Lower leg skin (tissue), 4 donors: ENCODE data around the gene DHX32. TPM values are rescaled to one million over a fixed set of nuclear protein-coding genes. Genes with fewer than 3 reads are reported as not detected.

Experiments
- DNase-seq, 2 donors: peaks; one replicate each; pipeline ENCODE4 v3.0.0-alpha.2; 2019; ENCODE audit warnings: low spot score in 2 of 2
- H3K4me3 ChIP-seq: fragments of 200-600 bp; sonication (generic); 2 replicates; pipeline ENCODE4 v1.5.1; 2017; ENCODE audit warnings: mild to moderate bottlenecking, low read depth; ENCODE audit not compliant: poor library complexity, severe bottlenecking
- CTCF ChIP-seq, 3 donors: fragments of 450-650 bp; IDR thresholded peaks; one replicate each; pipeline ENCODE4 v1.5.1; 2016; ENCODE audit warnings: antibody characterized with exemption in 3 of 3, mild to moderate bottlenecking in 3 of 3, moderate library complexity in 2 of 3
- POLR2A ChIP-seq, 2 donors: fragments of 450-650 bp; IDR thresholded peaks; one replicate each; pipeline ENCODE4 v1.6.1; 2016 to 2017; ENCODE audit warnings: antibody characterized with exemption in 2 of 2, mild to moderate bottlenecking in 1 of 2, moderate library complexity in 1 of 2
- WGBS, 2 donors: methylation state at CpG; one replicate each; pipeline ENCODE4 v1.1.5; 2018; 5-methylcytosine and 5-hydroxymethylcytosine counted together
- intact Hi-C: fragments of 100-400 bp; cut with DNase I; formaldehyde crosslinking; loops from one replicate; pipeline ENCODE4 v1.15.0; 2023; ENCODE audit warnings: low total_unique reads
- total RNA-seq, 4 donors: library from RNA; depleted of rRNA; stranded (reverse); fragments of >200 nt; gene quantifications; one replicate each; pipeline ENCODE4 v1.1.0, GENCODE V29; 2016

DHX32 gene
- total RNA-seq, 4 donors from 2014 or later, result 43.4 to 68.2 (median 55.5) TPM

DNA sequence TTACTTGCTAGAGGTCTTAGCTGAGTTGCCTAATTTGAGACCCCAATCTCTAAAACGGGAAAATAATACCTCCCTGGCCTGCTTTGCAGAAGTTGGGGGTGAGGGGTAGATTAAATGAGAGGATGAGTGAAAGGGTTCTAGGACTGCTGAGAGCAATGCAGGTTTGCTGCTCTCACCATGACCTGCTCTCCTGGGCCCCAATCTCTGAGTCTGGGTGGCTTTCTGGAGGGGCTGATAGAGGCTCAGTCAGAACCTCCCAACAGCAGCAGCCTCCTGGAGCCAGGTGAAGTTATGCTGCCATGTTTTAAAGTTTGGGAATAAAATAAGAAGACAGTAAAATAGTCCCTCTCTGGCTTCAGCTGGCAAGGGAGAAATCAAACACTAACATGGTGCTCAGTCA, 65.3 kb downstream of the DHX32 start:
- WGBS, 2 donors, result 0 to 36% methylated on average over 1 of the region's 1 CpG
- intact Hi-C loops, result no loop called here
- no peak overlapping the region for H3K4me3 ChIP-seq
- TF ChIP-seq CTCF (IDR thresholded peaks at IDR 0.05) (no peak), POLR2A (IDR thresholded peaks at IDR 0.05) (no peak)
- no peak for DNase-seq

- intact Hi-C loops, result no loop called here
- DNase-seq, result no peak
- H3K4me3 ChIP-seq, result no peak overlapping the region
- TF ChIP-seq CTCF (IDR thresholded peaks at IDR 0.05) (no peak), POLR2A (IDR thresholded peaks at IDR 0.05) (no peak)
- 75 to 88% methylated on average over 1 of the region's 1 CpG for WGBS, 2 donors
Measured at GRCh38 chr10:125812128-125812750, 68.9 kb downstream of the DHX32 start.

- no peak overlapping the region for H3K4me3 ChIP-seq
- intact Hi-C loops, result no loop called here
- DNase-seq, result no peak
- 69 to 73% methylated on average over 1 of the region's 1 CpG for WGBS, 2 donors
- TF ChIP-seq CTCF (IDR thresholded peaks at IDR 0.05) (no peak), POLR2A (IDR thresholded peaks at IDR 0.05) (no peak)
Measured at GRCh38 chr10:125811251-125811650, 69.8 kb downstream of the DHX32 start.

GRCh38 chr10:125808047-125808446, 73.0 kb downstream of the DHX32 start:
- DNase-seq, result no peak
- TF ChIP-seq POLR2A (IDR thresholded peaks at IDR 0.05) (no peak), CTCF (IDR thresholded peaks at IDR 0.05) (no peak)
- intact Hi-C loops, result no loop called here
- WGBS, 2 donors, result 89 to 95% methylated on average over 1 of the region's 1 CpG
- H3K4me3 ChIP-seq, result no peak overlapping the region

GRCh38 chr10:125802739-125803138, 78.4 kb downstream of the DHX32 start:
- H3K4me3 ChIP-seq, result no peak overlapping the region
- DNase-seq, result no peak
- 92 to 95% methylated on average over 7 of the region's 7 CpGs for WGBS, 2 donors
- TF ChIP-seq CTCF (IDR thresholded peaks at IDR 0.05) (no peak), POLR2A (IDR thresholded peaks at IDR 0.05) (no peak)
- intact Hi-C loops, result no loop called here

DNA sequence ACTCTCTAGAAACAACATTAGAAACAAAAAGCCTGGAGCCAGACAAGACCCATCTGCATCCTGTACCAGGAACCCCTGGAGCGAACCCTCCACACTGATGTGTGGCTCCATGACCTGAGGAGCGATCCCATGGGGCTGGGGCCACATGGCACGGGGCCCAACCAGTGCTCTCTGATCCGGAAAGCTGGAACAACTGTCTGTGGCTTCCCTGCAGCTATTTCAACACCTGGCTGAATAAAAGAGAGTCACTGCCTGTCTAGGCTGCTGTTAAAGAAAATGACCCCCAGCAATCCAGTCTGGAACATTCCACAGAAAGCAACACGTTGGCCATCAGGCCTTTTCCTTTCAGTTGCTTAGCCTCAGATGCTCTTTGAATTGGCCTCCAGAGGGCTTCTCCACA, 79.0 kb downstream of the DHX32 start:
- 78 to 82% methylated on average over 5 of the region's 5 CpGs for WGBS, 2 donors
- TF ChIP-seq POLR2A (IDR thresholded peaks at IDR 0.05) (no peak), CTCF (IDR thresholded peaks at IDR 0.05) (no peak)
- H3K4me3 ChIP-seq, result no peak overlapping the region
- no peak for DNase-seq
- intact Hi-C loops, result no loop called here
